Astrocyte of the hippocampus (primary cell): ENCODE results near the gene CEACAM21.
"Not testable (repeated sequence)": the region's sequence is repeated elsewhere in the genome, so short reads cannot be mapped to it uniquely, and the experiment has no call there.

Experiments used
- DNase-seq: peaks from one replicate; pipeline ENCODE4 v3.0.0; 2011; ENCODE audit warnings: low read depth, low spot score

Gene CEACAM21

GRCh38 chr19:41548954-41549688, 26.8 kb upstream of the CEACAM21 start:
- DNase-seq: no peak

- DNase-seq: no peak
Measured at GRCh38 chr19:41549884-41550283, 26.1 kb upstream of the CEACAM21 start.

DNA sequence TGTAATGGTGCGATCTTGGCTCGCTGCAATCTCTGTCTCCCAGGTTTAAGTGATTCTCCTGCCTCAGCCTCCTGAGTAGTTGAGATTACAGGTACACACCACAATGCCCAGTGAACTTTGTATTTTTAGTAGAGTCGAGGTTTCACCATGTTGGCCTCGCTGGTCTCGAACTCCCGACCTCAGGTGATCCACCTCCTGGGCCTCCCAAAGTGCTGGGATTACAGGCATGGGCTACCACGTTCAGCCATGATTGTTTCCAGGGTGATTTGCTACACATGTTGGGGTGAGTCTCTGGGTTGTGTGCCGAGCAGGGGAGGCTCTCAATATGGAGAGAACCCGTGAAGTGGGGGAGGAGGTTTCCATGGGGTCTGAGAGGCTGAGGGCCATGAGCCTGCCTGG, 24.8 kb upstream of the CEACAM21 start:
- DNase-seq: no peak

GRCh38 chr19:41551711-41552110, 24.3 kb upstream of the CEACAM21 start:
- DNase-seq: no peak

DNA sequence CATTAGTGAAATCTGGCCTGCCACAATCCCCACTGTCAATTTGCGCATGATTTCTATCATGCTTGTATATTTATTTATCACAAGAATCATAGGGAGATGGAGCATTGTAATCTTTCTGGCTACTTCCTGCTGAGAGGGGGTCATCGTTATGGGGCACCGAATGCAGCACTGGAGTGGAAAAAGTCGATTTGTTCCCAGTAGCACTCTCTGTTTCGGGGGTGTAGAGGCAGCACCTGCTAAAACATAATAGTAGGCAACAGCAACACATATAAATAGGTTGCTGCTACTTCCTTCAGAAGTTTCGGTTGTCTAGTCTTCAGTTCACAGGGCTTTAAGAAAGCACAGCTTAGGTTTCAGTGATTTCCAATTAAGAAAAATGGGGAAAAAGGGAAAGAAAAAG, 23.4 kb upstream of the CEACAM21 start:
- no peak for DNase-seq

- no peak for DNase-seq
Measured at GRCh38 chr19:41553804-41554203, 22.2 kb upstream of the CEACAM21 start.

DNA sequence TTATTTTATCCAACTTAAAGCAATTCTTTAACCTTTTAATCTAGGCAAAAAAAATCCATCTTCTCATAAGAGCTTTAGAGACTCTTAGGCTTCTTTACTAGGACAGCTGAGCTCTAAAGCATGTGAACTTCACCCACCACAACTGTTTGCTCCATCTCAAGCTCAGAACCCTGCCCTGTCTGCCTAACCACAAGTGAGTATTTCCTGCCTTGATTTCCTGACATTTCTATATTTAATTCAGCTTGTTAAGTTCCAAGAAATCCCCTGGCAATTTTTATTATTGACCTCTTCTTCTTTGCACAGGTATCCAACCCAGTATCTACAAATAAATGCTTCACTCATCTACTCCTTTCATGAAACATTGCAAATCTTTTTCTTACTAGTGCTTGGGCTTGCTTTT, 21.1 kb upstream of the CEACAM21 start:
- no peak for DNase-seq

DNA sequence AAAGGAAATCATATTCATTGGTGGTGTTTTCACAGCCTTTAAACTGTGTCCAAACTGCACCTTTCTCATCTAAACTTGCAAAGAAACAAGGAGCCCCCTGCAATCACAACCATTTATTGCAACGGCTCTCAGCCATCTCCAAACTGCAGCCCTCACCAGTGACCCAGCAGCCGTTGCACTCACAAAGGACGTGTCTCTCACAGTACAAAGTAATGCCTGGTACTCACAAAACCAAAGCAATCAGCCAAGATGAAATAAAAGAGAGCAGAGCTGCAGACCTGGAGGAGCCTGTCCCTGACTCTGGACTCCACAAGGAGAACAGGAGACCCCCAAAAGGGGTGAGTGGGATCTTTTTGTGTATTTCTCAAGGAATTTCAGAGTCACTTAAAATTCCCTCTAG, 20.2 kb upstream of the CEACAM21 start:
- DNase-seq: no peak

DNA sequence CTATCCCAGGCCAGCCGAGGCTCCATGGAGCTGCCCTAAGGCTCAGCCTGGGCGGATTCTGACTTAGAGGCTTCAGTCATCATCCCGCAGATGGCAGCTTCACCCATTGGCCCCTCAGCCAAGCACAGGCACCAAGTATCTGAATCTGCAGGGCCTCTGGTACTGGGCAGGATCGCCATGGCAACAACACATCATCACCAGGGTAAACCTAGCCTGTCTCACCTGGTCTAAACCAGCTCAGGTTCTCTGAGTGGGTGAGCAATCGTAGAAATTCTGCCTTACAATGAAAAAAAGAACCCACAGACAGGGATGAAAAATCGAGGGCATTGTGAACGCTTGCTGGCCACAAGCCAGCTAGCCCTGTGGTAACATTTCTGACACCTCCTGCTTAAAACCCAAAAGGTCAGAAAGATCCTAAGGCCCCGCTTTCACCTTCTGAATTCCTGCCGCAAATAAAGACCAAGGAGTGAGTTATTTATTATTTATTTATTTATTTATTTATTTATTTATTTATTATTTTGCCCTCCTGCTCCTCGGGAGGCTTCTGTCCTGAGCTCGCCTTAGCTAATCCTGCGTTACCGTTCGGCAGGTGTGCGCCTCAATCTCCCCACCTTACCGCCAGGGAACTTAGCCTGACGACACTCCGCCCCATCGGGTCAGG, 12.0 kb upstream of the CEACAM21 start:
- no peak for DNase-seq

GRCh38 chr19:41564515-41565378, 11.2 kb upstream of the CEACAM21 start:
- peak; percentile 3 for DNase-seq

- DNase-seq: no peak
Measured at GRCh38 chr19:41565379-41565720, 10.6 kb upstream of the CEACAM21 start.

GRCh38 chr19:41566001-41566400, 10.0 kb upstream of the CEACAM21 start:
- DNase-seq: no peak

DNA sequence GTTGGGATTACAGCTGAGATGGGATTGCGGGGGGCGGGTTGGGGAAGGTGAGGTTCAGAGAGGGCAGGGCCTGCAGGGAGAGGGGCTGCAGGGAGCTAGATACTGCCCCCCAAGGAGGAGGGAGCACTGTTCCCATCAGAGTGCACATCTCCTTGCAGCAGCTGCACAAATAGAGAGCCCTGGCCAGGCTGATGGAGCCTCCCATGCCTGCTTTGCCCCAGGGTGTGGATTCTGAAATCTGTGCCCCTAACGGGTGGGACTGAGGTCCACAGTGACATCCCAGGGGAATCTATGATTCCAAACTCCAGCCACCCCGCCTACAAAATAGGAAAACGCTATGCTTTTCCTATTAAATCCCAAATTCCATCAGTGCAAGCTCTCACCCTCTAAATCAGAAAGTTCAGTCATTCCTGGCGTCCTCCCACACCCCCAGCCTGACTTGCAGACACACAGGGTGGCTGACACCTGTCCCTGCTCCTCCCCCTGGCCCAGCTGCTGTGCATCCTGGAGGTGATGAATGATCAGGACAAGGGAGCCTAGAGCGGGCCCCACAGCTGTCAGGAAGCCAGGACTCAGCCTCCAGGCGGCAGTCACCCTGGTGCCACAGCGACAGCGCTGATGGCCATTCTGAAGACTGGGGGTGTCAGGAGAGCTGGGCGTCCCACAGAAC, 6.3 kb upstream of the CEACAM21 start:
- no peak for DNase-seq

DNA sequence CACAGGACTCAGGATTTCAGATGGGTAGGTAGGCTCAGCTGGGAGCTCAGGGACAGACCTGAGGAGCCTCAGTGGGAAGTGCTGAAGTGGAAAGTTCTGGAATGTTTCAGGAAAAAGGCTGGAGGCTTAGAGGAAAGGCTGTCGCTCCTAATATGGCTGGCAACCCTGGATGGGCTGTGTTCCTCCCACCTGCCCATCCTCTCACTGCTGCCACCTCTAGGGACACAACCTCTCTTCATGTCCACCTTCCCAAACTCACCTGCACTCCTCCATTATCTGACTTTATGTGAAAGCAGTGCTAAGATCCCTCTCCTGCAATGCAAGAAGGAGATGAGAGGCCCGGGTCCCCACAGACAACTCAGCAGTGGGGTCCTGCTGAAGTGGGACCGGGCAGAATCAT, 5.8 kb upstream of the CEACAM21 start:
- no peak for DNase-seq

DNA sequence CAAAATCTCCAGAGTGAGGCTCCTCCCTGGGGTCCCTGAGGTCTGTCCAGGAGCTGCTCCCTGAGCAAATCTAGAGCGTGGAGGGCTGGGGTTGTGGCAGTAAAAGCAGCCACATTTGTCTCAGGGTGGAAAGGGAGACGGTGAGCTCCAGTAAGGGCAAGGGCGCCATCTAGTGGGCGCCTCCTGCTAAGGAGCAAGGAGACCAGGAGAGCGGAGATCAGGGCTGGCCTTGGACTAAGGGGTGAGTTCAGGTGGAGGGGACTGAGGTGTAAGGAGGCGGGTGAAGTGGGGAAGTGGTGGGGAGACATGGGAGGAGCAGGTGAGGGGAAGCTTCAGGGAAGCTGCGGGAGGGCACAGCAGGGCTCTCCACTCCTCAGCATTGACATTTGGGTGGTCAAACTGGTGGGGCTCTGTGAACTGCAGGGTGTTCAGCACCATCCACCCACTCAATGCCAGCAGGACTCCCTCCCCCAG, 5.3 kb upstream of the CEACAM21 start:
- peak; percentile 86 for DNase-seq

DNA sequence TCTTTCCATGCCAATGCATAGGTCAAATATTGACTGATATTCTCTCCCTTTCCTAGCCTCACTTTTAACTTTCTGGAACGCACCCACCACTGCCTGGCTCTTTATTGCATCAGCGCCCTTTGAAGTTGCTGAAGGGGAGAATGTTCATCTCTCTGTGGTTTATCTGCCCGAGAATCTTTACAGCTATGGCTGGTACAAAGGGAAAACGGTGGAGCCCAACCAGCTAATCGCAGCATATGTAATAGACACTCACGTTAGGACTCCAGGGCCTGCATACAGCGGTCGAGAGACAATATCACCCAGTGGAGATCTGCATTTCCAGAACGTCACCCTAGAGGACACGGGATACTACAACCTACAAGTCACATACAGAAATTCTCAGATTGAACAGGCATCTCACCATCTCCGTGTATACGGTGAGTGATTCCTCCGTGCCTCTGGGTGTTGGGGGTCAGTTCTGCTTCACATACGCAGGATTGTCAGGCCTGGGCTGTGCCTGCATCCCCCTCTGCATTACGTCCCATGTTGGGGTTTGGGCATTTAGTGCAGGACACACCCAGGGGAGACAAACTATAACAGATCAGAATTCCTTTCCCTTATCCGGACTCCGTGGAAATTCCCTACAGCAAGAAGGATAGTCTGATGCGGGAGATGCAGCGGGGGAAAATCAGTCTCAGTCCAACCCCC, 1.3 kb downstream of the CEACAM21 start:
- no peak for DNase-seq

DNA sequence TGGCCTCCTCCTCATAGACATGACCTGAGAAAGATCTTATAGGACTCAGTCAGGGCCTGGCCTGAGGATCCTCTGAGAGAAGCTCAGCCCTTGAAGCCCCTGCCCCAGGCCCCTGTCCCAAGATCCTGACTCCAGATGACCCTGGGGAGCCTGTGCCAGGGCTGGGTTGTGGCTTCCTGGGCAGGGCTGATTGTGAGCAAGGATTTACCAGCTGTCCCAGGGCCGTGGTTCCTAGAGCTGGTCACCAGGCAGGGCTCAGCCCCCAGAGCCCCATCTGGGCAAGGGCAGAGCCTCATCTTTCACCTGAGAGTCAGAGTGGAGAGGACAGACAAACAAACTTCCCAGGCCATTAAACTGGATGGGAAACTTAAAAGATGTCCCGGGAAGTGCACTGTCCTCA, 1.9 kb downstream of the CEACAM21 start:
- no peak for DNase-seq

- no peak for DNase-seq
Measured at GRCh38 chr19:41578886-41579285, 2.9 kb downstream of the CEACAM21 start.

DNA sequence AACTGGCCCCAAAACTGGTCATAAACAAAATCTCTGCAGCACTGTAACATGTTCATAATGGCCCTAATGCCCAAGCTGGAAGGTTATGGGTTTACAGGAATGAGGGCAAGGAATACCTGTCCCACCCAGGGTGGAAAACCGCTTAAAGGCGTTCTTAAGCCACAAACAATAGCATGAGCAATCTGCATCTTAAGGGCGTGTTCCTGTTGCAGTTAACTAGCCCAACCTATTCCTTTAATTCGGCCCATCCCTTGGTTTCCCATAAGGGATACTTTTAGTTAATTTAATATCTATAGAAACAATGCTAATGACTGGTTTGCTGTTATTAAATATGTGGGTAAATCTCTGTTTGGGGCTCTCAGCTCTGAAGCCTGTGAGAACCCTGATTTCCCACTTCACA, 5.1 kb downstream of the CEACAM21 start:
- DNase-seq: not testable (repeated sequence)

- not testable (repeated sequence) for DNase-seq
Measured at GRCh38 chr19:41582577-41583182, 6.7 kb downstream of the CEACAM21 start.

- DNase-seq: no peak
Measured at GRCh38 chr19:41584260-41584810, 8.4 kb downstream of the CEACAM21 start.
